ENCODE data around the gene LMTK3. TPM values are rescaled to one million over a fixed set of nuclear protein-coding genes. Genes with fewer than 3 reads are reported as not detected.

The LMTK3 gene
- polyA plus RNA-seq, 1 donor from 2014 or later: 8.1 TPM

GRCh38 chr19:48548253-48548911 is 36.7 kb upstream of the LMTK3 start:
- Histone ChIP-seq H3K36me3 (ENCODE audit: insufficient read depth, low read length) (no peaks in the 10 kb centered on the region), H3K9me2 (ENCODE audit: insufficient read depth, low read length) (no peaks in the 10 kb centered on the region), H3K4me3 (ENCODE audit: low read length) (no peak overlapping the region), H4K20me1 (ENCODE audit: insufficient read depth) (no peaks in the 10 kb centered on the region), H3K4me2 (ENCODE audit: low read length) (no peak overlapping the region), H3K27ac (ENCODE audit: low read length) (no peak overlapping the region), H2AFZ (ENCODE audit: low read depth, low read length) (no peak overlapping the region), H3K79me2 (replicated peaks; ENCODE audit: insufficient read depth, low read length) (no peaks in the 10 kb centered on the region), H3K27me3 (ENCODE audit: insufficient read depth, low read depth, low read length) (no peaks in the 10 kb centered on the region), H3K9me3 (ENCODE audit: low read length) (no peaks in the 10 kb centered on the region), H3K9ac (ENCODE audit: low read length) (no peak overlapping the region), H3F3A (ENCODE audit: insufficient read depth, low read length, poor library complexity, severe bottlenecking) (no peaks in the 10 kb centered on the region)
- TF ChIP-seq TAF1 (IDR thresholded peaks at IDR 0.05; ENCODE audit: low read depth) (no peak), EP300 (conservative IDR thresholded peaks at IDR 0.05; ENCODE audit: poor library complexity, severe bottlenecking) (no peak), REST (IDR thresholded peaks at IDR 0.05; ENCODE audit: borderline replicate concordance) (no peak), EZH2 (IDR thresholded peaks at IDR 0.05; ENCODE audit: borderline replicate concordance, insufficient read depth, low read length, poor library complexity, severe bottlenecking) (no peak), MXI1 (conservative IDR thresholded peaks at IDR 0.05; ENCODE audit: poor library complexity, severe bottlenecking) (no peak), CTCF (IDR thresholded peaks at IDR 0.05; ENCODE audit: poor library complexity, severe bottlenecking) (no peak), POLR2AphosphoS5 (IDR thresholded peaks at IDR 0.05) (no peak), RAD21 (conservative IDR thresholded peaks at IDR 0.05) (no peak), SMC3 (conservative IDR thresholded peaks at IDR 0.05; ENCODE audit: poor library complexity) (no peak)

GRCh38 chr19:48547722-48548121 is 36.1 kb upstream of the LMTK3 start:
- H3K27ac ChIP-seq (ENCODE audit: low read length): no peak overlapping the region
- H3K9me2 ChIP-seq (ENCODE audit: insufficient read depth, low read length): no peaks in the 10 kb centered on the region
- no peak overlapping the region for H3K4me3 ChIP-seq (ENCODE audit: low read length)
- no peaks in the 10 kb centered on the region for H3F3A ChIP-seq (ENCODE audit: insufficient read depth, low read length, poor library complexity, severe bottlenecking)
- no peaks in the 10 kb centered on the region for H3K36me3 ChIP-seq (ENCODE audit: insufficient read depth, low read length)
- H2AFZ ChIP-seq (ENCODE audit: low read depth, low read length): no peak overlapping the region
- H4K20me1 ChIP-seq (ENCODE audit: insufficient read depth): no peaks in the 10 kb centered on the region
- H3K9ac ChIP-seq (ENCODE audit: low read length): no peak overlapping the region
- H3K4me2 ChIP-seq (ENCODE audit: low read length): no peak overlapping the region
- TF ChIP-seq RAD21 (conservative IDR thresholded peaks at IDR 0.05): no peak
- TF ChIP-seq TAF1 (IDR thresholded peaks at IDR 0.05; ENCODE audit: low read depth): no peak
- TF ChIP-seq SMC3 (conservative IDR thresholded peaks at IDR 0.05; ENCODE audit: poor library complexity): no peak
- TF ChIP-seq EZH2 (IDR thresholded peaks at IDR 0.05; ENCODE audit: borderline replicate concordance, insufficient read depth, low read length, poor library complexity, severe bottlenecking): no peak
- no peak for TF ChIP-seq REST (IDR thresholded peaks at IDR 0.05; ENCODE audit: borderline replicate concordance)
- no peaks in the 10 kb centered on the region for H3K9me3 ChIP-seq (ENCODE audit: low read length)
- no peaks in the 10 kb centered on the region for H3K79me2 ChIP-seq (replicated peaks; ENCODE audit: insufficient read depth, low read length)
- no peaks in the 10 kb centered on the region for H3K27me3 ChIP-seq (ENCODE audit: insufficient read depth, low read depth, low read length)
